Neural cell (in vitro differentiated cells): ENCODE measurements around the gene HIVEP3.

Experiments
- CTCF ChIP-seq: fragments of 450-650 bp; IDR thresholded peaks from 2 replicates; pipeline ENCODE4 v1.5.1; 2014; ENCODE audit warnings: antibody characterized with exemption, mild to moderate bottlenecking, moderate library complexity; ENCODE audit not compliant: poor library complexity, severe bottlenecking
- EP300 ChIP-seq: fragments of 450-650 bp; conservative IDR thresholded peaks from 2 replicates; pipeline ENCODE4 v1.6.1; 2014; ENCODE audit warnings: antibody characterized with exemption, mild to moderate bottlenecking, moderate library complexity; ENCODE audit not compliant: poor library complexity, severe bottlenecking
- EZH2 ChIP-seq: fragments of 200-600, 300-800 bp; shearing (Covaris generic), sonication (generic); IDR thresholded peaks from 2 replicates; pipeline ENCODE4 v1.6.1; 2014; ENCODE audit warnings: antibody characterized with exemption, low read length, borderline replicate concordance, mild to moderate bottlenecking; ENCODE audit not compliant: insufficient read depth, poor library complexity, severe bottlenecking
- SMC3 ChIP-seq: fragments of 450-650 bp; conservative IDR thresholded peaks from 2 replicates; pipeline ENCODE4 v1.6.1; 2014; ENCODE audit warnings: antibody characterized with exemption, mild to moderate bottlenecking, moderate library complexity; ENCODE audit not compliant: poor library complexity
- TAF1 ChIP-seq: IDR thresholded peaks from 2 replicates; pipeline ENCODE4 v1.6.1; 2012; ENCODE audit warnings: low read depth

- no peak for TF ChIP-seq EP300
- TF ChIP-seq CTCF = no peak
- no peak for TF ChIP-seq TAF1
- no peak for TF ChIP-seq EZH2
- TF ChIP-seq SMC3 = no peak
These were observed 128.4 kb downstream of the HIVEP3 start for GRCh38 chr1:41790351-41790750.
